ENCODE measurements around the gene CLOCK. TPM values are rescaled to one million over a fixed set of nuclear protein-coding genes. Genes with fewer than 3 reads are reported as not detected.
"Not testable (repeated sequence)": the region's sequence is repeated elsewhere in the genome, so short reads cannot be mapped to it uniquely, and the experiment has no call there.

The CLOCK gene
- total and polyA plus RNA-seq, 2 of the 8 experiments (the other 6 are each of a cell fraction or from before 2014, with no cell fraction given): 7.7 to 24.2 TPM

- CTCF ChIA-PET (ENCODE audit: partially characterized antibody): interaction anchor here (0.6 to 1.0 kb wide), 3 partner anchors 11 to 553 kb away, joined by 3 read pairs; no protein-coding TSS in a partner anchor
Measured at GRCh38 chr4:55551964-55552363, 5.3 kb upstream of the CLOCK start.

More at GRCh38 chr4:55551964-55552363, 5.3 kb upstream of the CLOCK start:
- H3K9me3 ChIP-seq (ENCODE audit: insufficient read depth in 2 of 2, low read depth in 1 of 2, low read length in 1 of 2); H3K23ac ChIP-seq (ENCODE audit: insufficient read length); POLR2A ChIA-PET (ENCODE audit: partially characterized antibody); H3K27ac ChIP-seq (ENCODE audit: low read depth, low read length); H3K18ac ChIP-seq (ENCODE audit: extremely low read depth, low read length); H2BK5ac ChIP-seq (ENCODE audit: low read depth, low read length); H2AFZ ChIP-seq (ENCODE audit: low read length); H2BK120ac ChIP-seq (replicated peaks; ENCODE audit: low read depth, low read length); H2BK20ac ChIP-seq (ENCODE audit: low read length); H3K4ac ChIP-seq (replicated peaks; ENCODE audit: insufficient read length, low read depth, low read length); H3K14ac ChIP-seq (ENCODE audit: insufficient read length); H2BK12ac ChIP-seq (ENCODE audit: low read depth, low read length); DNase-seq (ENCODE audit: low read depth in 1 of 2, low spot score in 2 of 2); H3K4me3 ChIP-seq (ENCODE audit: extremely low read depth in 1 of 4, insufficient read depth in 2 of 4, low read depth in 3 of 4, low read length in 4 of 4); H3K79me2 ChIP-seq (ENCODE audit: control insufficient read depth in 1 of 2, insufficient read depth in 2 of 2, low read length in 2 of 2); H4K8ac ChIP-seq (ENCODE audit: extremely low read depth, insufficient read depth, low read length); FAIRE-seq; H2BK15ac ChIP-seq (ENCODE audit: low read length); H3K23me2 ChIP-seq (ENCODE audit: low read depth, low read length); H3K79me1 ChIP-seq (ENCODE audit: low read depth, low read length); H3K9ac ChIP-seq (replicated peaks in 1 of 4; ENCODE audit: extremely low read depth in 1 of 4, low read depth in 3 of 4, low read length in 3 of 4); H3K4me2 ChIP-seq (ENCODE audit: insufficient read depth in 1 of 2, low read depth in 2 of 2, low read length in 2 of 2); H3K27me3 ChIP-seq (replicated peaks in 1 of 4; ENCODE audit: control insufficient read depth in 3 of 4, extremely low read depth in 1 of 4, insufficient read depth in 3 of 4, low read length in 3 of 4); H3K36me3 ChIP-seq (ENCODE audit: control insufficient read depth in 2 of 4, insufficient read depth in 4 of 4, low read length in 3 of 4); H4K91ac ChIP-seq (replicated peaks; ENCODE audit: insufficient read length, low read length); H4K5ac ChIP-seq (ENCODE audit: insufficient read length, low read depth, low read length); H4K20me1 ChIP-seq (replicated peaks in 1 of 2; ENCODE audit: control insufficient read depth in 1 of 2, insufficient read depth in 2 of 2, low read length in 2 of 2); H2AK5ac ChIP-seq (ENCODE audit: low read depth, low read length); H3K56ac ChIP-seq (replicated peaks; ENCODE audit: insufficient read length, low read depth, low read length): not testable (repeated sequence)
- WGBS, 2 experiments (ENCODE audit: extremely low coverage in 1 of 2, insufficient coverage in 1 of 2, insufficient read length in 1 of 2, insufficient replicate concordance in 2 of 2, low coverage in 1 of 2, low lambda C conversion rate in 2 of 2, missing lambda C conversion rate in 1 of 2): 92% methylated on average over 6 of the region's 6 CpGs; no CpG with 5 or more reads in 1 of the 2 experiments
- H3K4me1 ChIP-seq (replicated peaks in 1 of 4; ENCODE audit: control insufficient read depth in 3 of 4, insufficient read depth in 4 of 4, low read length in 3 of 4): peaks cover 4 to 11% (median 8%) of the 10 kb centered on the region in 4 experiments; a peak in 5 of 7 replicates

All from H1 (cell line).